Adipocyte (in vitro differentiated cells): Measurements from ENCODE around the gene ARHGAP24.

Experiments used
- DNase-seq: peaks from one replicate; pipeline ENCODE4 v3.0.0-alpha.2; 2015; ENCODE audit warnings: low read depth
- H3K27me3 ChIP-seq: replicated peaks from 2 replicates; pipeline ENCODE4 v1.7.0; 2013; ENCODE audit warnings: mild to moderate bottlenecking, low read length, moderate library complexity; ENCODE audit not compliant: control insufficient read depth, insufficient read depth
- H3K36me3 ChIP-seq: 2 replicates; pipeline ENCODE4 v1.7.0; 2013; ENCODE audit warnings: low read length, mild to moderate bottlenecking, moderate library complexity; ENCODE audit not compliant: control insufficient read depth, insufficient read depth, severe bottlenecking
- H3K4me1 ChIP-seq: 2 replicates; pipeline ENCODE4 v1.7.0; 2013; ENCODE audit warnings: mild to moderate bottlenecking, low read length, moderate library complexity; ENCODE audit not compliant: control insufficient read depth, insufficient read depth
- H3K4me3 ChIP-seq: 2 replicates; pipeline ENCODE4 v1.7.0; 2013; ENCODE audit warnings: mild to moderate bottlenecking, low read length, moderate library complexity
- H3K9ac ChIP-seq: 2 replicates; pipeline ENCODE4 v1.7.0; 2013; ENCODE audit warnings: mild to moderate bottlenecking, low read length, moderate library complexity
- H3K9me3 ChIP-seq: 2 replicates; pipeline ENCODE4 v1.7.0; 2013; ENCODE audit warnings: mild to moderate bottlenecking, low read length, moderate library complexity; ENCODE audit not compliant: control insufficient read depth

ARHGAP24 gene

GRCh38 chr4:85769009-85769408 is 294.1 kb downstream of the ARHGAP24 start:
- Histone ChIP-seq H3K9ac (no peak overlapping the region), H3K36me3 (no peaks in the 10 kb centered on the region), H3K9me3 (no peaks in the 10 kb centered on the region), H3K27me3 (no peaks in the 10 kb centered on the region), H3K4me3 (no peak overlapping the region), H3K4me1 (peaks cover 4% of the 10 kb centered on the region)
- no peak for DNase-seq

- H3K36me3 ChIP-seq: no peaks in the 10 kb centered on the region
- DNase-seq: peak; percentile 90
- no peak overlapping the region for H3K4me3 ChIP-seq
Measured at GRCh38 chr4:85772470-85772869, 297.5 kb downstream of the ARHGAP24 start.

GRCh38 chr4:85773372-85773771 is 298.4 kb downstream of the ARHGAP24 start:
- DNase-seq: no peak
- H3K9me3 ChIP-seq: no peaks in the 10 kb centered on the region
- H3K36me3 ChIP-seq: no peaks in the 10 kb centered on the region
- no peak overlapping the region for H3K9ac ChIP-seq
- H3K4me1 ChIP-seq: peaks cover 23% of the 10 kb centered on the region
- no peak overlapping the region for H3K4me3 ChIP-seq
- H3K27me3 ChIP-seq: no peaks in the 10 kb centered on the region

More at GRCh38 chr4:85772470-85772869, 297.5 kb downstream of the ARHGAP24 start:
- Histone ChIP-seq H3K9ac (no peak overlapping the region), H3K27me3 (no peaks in the 10 kb centered on the region), H3K4me1 (peaks cover 15% of the 10 kb centered on the region), H3K9me3 (no peaks in the 10 kb centered on the region)

GRCh38 chr4:85774000-85774399 is 299.1 kb downstream of the ARHGAP24 start:
- Histone ChIP-seq H3K27me3 (no peaks in the 10 kb centered on the region), H3K4me3 (no peak overlapping the region), H3K36me3 (no peaks in the 10 kb centered on the region), H3K9me3 (no peaks in the 10 kb centered on the region), H3K9ac (no peak overlapping the region), H3K4me1 (peaks cover 26% of the 10 kb centered on the region)
- no peak for DNase-seq

- Histone ChIP-seq H3K27me3 (no peaks in the 10 kb centered on the region), H3K9ac (no peak overlapping the region), H3K4me1 (peaks cover 26% of the 10 kb centered on the region), H3K4me3 (no peak overlapping the region), H3K36me3 (no peaks in the 10 kb centered on the region), H3K9me3 (no peaks in the 10 kb centered on the region)
- DNase-seq: no peak
Measured at GRCh38 chr4:85774489-85774888, 299.5 kb downstream of the ARHGAP24 start.

- no peak overlapping the region for H3K4me3 ChIP-seq
- no peak overlapping the region for H3K9ac ChIP-seq
- DNase-seq: peak; percentile 71
- no peaks in the 10 kb centered on the region for H3K27me3 ChIP-seq
- H3K9me3 ChIP-seq: no peaks in the 10 kb centered on the region
- H3K4me1 ChIP-seq: peaks cover 34% of the 10 kb centered on the region
- H3K36me3 ChIP-seq: no peaks in the 10 kb centered on the region
Measured at GRCh38 chr4:85776096-85776495, 301.1 kb downstream of the ARHGAP24 start.

GRCh38 chr4:85776579-85776978 is 301.6 kb downstream of the ARHGAP24 start:
- no peak overlapping the region for H3K4me3 ChIP-seq

GRCh38 chr4:85777908-85778631 is 303.1 kb downstream of the ARHGAP24 start:
- Histone ChIP-seq H3K9ac (peak overlapping the region; percentile 88), H3K9me3 (no peaks in the 10 kb centered on the region), H3K4me3 (peak overlapping the region; percentile 86), H3K36me3 (no peaks in the 10 kb centered on the region), H3K4me1 (peaks cover 44% of the 10 kb centered on the region), H3K27me3 (no peaks in the 10 kb centered on the region)
- peak; percentile 60 for DNase-seq

More at GRCh38 chr4:85776579-85776978, 301.6 kb downstream of the ARHGAP24 start:
- DNase-seq: no peak
- peaks cover 34% of the 10 kb centered on the region for H3K4me1 ChIP-seq
- no peaks in the 10 kb centered on the region for H3K36me3 ChIP-seq
- no peaks in the 10 kb centered on the region for H3K9me3 ChIP-seq
- H3K9ac ChIP-seq: no peak overlapping the region
- no peaks in the 10 kb centered on the region for H3K27me3 ChIP-seq

- no peaks in the 10 kb centered on the region for H3K36me3 ChIP-seq
- H3K9me3 ChIP-seq: no peaks in the 10 kb centered on the region
- no peaks in the 10 kb centered on the region for H3K27me3 ChIP-seq
- peak overlapping the region; percentile 88 for H3K9ac ChIP-seq
- peak; percentile 65 for DNase-seq
- H3K4me3 ChIP-seq: peak overlapping the region; percentile 86
- H3K4me1 ChIP-seq: peaks cover 47% of the 10 kb centered on the region
Measured at GRCh38 chr4:85778632-85779131, 303.7 kb downstream of the ARHGAP24 start.

- no peaks in the 10 kb centered on the region for H3K27me3 ChIP-seq
- H3K9ac ChIP-seq: peak overlapping the region; percentile 88
- H3K4me1 ChIP-seq: peaks cover 52% of the 10 kb centered on the region
- DNase-seq: peak; percentile 76
- no peaks in the 10 kb centered on the region for H3K36me3 ChIP-seq
- H3K4me3 ChIP-seq: peak overlapping the region; percentile 86
- no peaks in the 10 kb centered on the region for H3K9me3 ChIP-seq
Measured at GRCh38 chr4:85779165-85779564, 304.2 kb downstream of the ARHGAP24 start.

GRCh38 chr4:85780664-85781063 is 305.7 kb downstream of the ARHGAP24 start:
- peak overlapping the region; percentile 66 for H3K4me3 ChIP-seq
- H3K4me1 ChIP-seq: peaks cover 67% of the 10 kb centered on the region
- DNase-seq: peak; percentile 30
- peak overlapping the region; percentile 73 for H3K9ac ChIP-seq
- no peaks in the 10 kb centered on the region for H3K27me3 ChIP-seq
- H3K9me3 ChIP-seq: no peaks in the 10 kb centered on the region
- H3K36me3 ChIP-seq: no peaks in the 10 kb centered on the region
